Measurements from ENCODE around the gene HIPK4. TPM values are rescaled to one million over a fixed set of nuclear protein-coding genes. Genes with fewer than 3 reads are reported as not detected.

Gene HIPK4
- total RNA-seq, 4 donors from 2014 or later: 0.22 to 0.34 TPM; not detected in 2

GRCh38 chr19:40419066-40419612, 29.2 kb upstream of the HIPK4 start:
- no peak for TF ChIP-seq CTCF (IDR thresholded peaks at IDR 0.05; ENCODE audit: low read depth)

- TF ChIP-seq CTCF (IDR thresholded peaks at IDR 0.05; ENCODE audit: low read depth): no peak
Observed at GRCh38 chr19:40418040-40418439, 28.1 kb upstream of the HIPK4 start.

DNA sequence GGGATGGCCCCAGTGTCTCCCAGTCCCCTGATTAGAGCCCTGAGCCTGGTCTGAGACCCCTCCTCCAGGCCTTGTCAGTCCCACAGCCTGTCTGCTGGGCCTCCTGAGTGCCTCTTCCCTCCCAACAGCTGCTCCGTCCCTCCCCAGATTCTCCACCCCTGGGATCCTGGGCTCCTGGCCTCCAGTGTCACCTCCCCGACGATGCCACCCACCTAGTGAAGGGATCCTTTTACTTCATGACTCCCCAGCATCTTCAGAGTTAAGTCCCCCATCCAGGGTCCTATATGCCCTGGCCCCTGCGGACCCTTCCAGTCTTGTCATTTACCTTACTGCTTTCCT, 27.6 kb upstream of the HIPK4 start:
- TF ChIP-seq CTCF (IDR thresholded peaks at IDR 0.05; ENCODE audit: low read depth): no peak

GRCh38 chr19:40416918-40417642, 27.1 kb upstream of the HIPK4 start:
- TF ChIP-seq CTCF (IDR thresholded peaks at IDR 0.05; ENCODE audit: low read depth): no peak

GRCh38 chr19:40415768-40416167, 25.8 kb upstream of the HIPK4 start:
- TF ChIP-seq CTCF (IDR thresholded peaks at IDR 0.05; ENCODE audit: low read depth): no peak

DNA sequence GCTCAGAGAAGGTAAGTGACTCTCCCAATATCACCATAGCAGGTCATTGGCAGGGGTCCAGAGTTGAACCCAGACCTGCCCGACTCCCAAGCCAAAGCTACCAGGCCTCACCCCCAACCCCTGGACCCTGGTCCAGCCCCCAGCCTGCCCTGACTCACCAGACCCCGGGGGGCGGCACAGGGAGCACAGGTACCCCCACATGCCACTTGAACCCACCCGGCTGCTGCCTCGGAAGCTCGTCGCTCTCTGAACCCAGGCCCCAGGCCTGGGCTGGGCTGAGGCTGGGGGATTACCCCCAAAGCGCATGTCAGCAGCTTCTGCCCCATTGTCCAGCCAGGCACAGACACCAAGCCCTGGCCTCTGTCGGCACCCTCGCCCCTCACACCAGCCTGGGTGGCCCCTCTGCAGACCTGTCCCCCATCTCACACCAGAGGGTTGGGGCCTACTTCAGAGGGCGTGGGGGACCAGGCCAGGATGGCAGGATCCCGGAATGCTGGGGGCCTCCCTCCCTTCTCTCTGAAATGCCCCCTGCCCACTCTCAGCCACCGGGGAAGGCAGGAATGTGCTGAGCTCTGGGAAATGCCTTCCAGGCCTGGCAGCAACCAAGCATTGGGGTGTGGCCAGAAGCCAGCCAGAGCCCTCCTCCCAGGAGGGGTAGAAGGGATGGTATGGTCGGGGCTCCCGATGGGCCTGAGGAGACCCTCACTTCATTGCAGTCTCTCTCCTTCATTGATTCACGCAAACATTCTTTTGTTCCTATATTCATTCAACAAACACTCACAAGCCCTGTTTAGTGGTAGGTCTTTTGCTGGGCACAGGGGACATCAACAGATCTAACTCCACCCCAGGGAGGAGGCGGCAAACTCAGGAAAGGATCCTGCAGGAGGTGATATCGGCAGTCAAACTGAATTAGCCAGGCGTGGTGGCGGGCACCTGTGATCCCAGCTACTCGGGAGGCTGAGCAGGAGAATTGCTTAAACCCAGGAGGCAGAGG, 24.9 kb upstream of the HIPK4 start:
- TF ChIP-seq CTCF (IDR thresholded peaks at IDR 0.05; ENCODE audit: low read depth): no peak

- no peak for TF ChIP-seq CTCF (IDR thresholded peaks at IDR 0.05; ENCODE audit: low read depth)
Observed at GRCh38 chr19:40413291-40413845, 23.4 kb upstream of the HIPK4 start, which contains the start of gene PRX. TSS of gene PRX (minus strand) at chr19:40413378. CDS start at chr19:40407932, 5,446 bp downstream.

All from subcutaneous adipose tissue (tissue), 4 donors.